ENCODE results near the gene ARMC8.

- TF ChIP-seq CTCF (IDR thresholded peaks at IDR 0.05) (no peak), POLR2A (IDR thresholded peaks at IDR 0.05) (no peak)
These were observed 142.8 kb downstream of the ARMC8 start for GRCh38 chr3:138329984-138330293.
